Measurements from ENCODE around the gene ZBTB47.

The ZBTB47 gene

GRCh38 chr3:42673082-42673481 lies 19.6 kb downstream of the ZBTB47 start:
- Histone ChIP-seq H3K4me2 (no peak overlapping the region), H3K9ac (no peak overlapping the region), H3K4me1 (ENCODE audit: low read depth, poor library complexity, severe bottlenecking) (peaks cover 6% of the 10 kb centered on the region), H3K27ac (no peak overlapping the region), H3K4me3 (IDR thresholded peaks at IDR 0.05; ENCODE audit: insufficient read depth, low read depth, low read length) (no peak overlapping the region), H4K20me1 (ENCODE audit: insufficient read depth) (no peaks in the 10 kb centered on the region), H3K79me2 (ENCODE audit: insufficient read depth, low read depth) (no peaks in the 10 kb centered on the region), H3K27me3 (ENCODE audit: insufficient read depth, low read depth) (no peaks in the 10 kb centered on the region), H2AFZ (ENCODE audit: low read depth) (no peak overlapping the region), H3K36me3 (ENCODE audit: insufficient read depth) (no peaks in the 10 kb centered on the region)
- TF ChIP-seq, protein P1, sequence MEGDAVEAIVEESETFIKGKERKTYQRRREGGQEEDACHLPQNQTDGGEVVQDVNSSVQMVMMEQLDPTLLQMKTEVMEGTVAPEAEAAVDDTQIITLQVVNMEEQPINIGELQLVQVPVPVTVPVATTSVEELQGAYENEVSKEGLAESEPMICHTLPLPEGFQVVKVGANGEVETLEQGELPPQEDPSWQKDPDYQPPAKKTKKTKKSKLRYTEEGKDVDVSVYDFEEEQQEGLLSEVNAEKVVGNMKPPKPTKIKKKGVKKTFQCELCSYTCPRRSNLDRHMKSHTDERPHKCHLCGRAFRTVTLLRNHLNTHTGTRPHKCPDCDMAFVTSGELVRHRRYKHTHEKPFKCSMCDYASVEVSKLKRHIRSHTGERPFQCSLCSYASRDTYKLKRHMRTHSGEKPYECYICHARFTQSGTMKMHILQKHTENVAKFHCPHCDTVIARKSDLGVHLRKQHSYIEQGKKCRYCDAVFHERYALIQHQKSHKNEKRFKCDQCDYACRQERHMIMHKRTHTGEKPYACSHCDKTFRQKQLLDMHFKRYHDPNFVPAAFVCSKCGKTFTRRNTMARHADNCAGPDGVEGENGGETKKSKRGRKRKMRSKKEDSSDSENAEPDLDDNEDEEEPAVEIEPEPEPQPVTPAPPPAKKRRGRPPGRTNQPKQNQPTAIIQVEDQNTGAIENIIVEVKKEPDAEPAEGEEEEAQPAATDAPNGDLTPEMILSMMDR (conservative IDR thresholded peaks at IDR 0.05; ENCODE audit: low read depth, low read length) = no peak

DNA sequence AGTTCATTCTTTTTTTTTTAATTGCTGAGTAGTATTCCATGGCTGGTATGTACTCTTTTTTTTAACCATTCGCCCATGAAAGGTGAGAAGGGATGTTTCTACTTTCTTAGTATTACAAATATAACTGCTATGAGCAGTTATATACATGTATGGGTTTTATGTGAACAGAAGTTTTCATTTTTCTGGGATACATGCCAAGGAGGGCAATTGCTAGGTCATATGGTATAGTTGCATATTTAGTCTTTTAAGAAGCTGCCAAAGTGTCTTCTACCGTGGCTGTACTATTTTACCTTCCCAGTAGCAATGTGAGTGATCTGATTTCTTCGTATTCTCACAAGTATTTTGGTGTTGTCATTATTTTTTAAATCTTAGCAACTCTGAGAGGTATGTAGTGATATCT lies 20.6 kb downstream of the ZBTB47 start:
- H3K4me3 ChIP-seq (IDR thresholded peaks at IDR 0.05; ENCODE audit: insufficient read depth, low read depth, low read length) = no peak overlapping the region
- H4K20me1 ChIP-seq (ENCODE audit: insufficient read depth) = no peaks in the 10 kb centered on the region
- TF ChIP-seq, protein P1 (conservative IDR thresholded peaks at IDR 0.05; ENCODE audit: low read depth, low read length) = no peak
- no peak overlapping the region for H3K4me2 ChIP-seq
- no peaks in the 10 kb centered on the region for H3K27me3 ChIP-seq (ENCODE audit: insufficient read depth, low read depth)
- no peak overlapping the region for H3K27ac ChIP-seq
- H3K79me2 ChIP-seq (ENCODE audit: insufficient read depth, low read depth) = no peaks in the 10 kb centered on the region
- H3K4me1 ChIP-seq (ENCODE audit: low read depth, poor library complexity, severe bottlenecking) = peaks cover 17% of the 10 kb centered on the region
- H3K9ac ChIP-seq = no peak overlapping the region
- H3K36me3 ChIP-seq (ENCODE audit: insufficient read depth) = no peaks in the 10 kb centered on the region
- H2AFZ ChIP-seq (ENCODE audit: low read depth) = no peak overlapping the region

DNA sequence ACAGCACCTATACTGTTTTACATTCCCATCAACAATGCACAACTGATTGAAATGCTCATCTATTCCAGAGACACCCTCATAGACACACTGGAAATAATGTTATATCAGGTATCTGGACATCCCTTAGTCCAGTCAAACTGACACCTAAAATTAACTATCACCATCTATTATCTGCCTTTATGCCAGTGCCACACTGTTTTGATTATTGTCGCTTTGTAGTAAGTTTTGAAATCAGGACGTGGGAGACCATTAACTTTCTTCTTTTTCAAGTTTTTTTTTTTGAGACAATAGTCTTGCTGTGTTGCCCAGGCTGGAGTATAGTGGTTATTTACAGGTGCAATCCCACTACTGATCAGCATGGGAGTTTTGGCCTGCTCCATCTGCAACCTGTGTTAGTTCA lies 22.4 kb downstream of the ZBTB47 start:
- Histone ChIP-seq H3K4me1 (ENCODE audit: low read depth, poor library complexity, severe bottlenecking) (peaks cover 18% of the 10 kb centered on the region), H4K20me1 (ENCODE audit: insufficient read depth) (no peaks in the 10 kb centered on the region), H3K4me3 (IDR thresholded peaks at IDR 0.05; ENCODE audit: insufficient read depth, low read depth, low read length) (no peak overlapping the region), H2AFZ (ENCODE audit: low read depth) (no peak overlapping the region), H3K27me3 (ENCODE audit: insufficient read depth, low read depth) (no peaks in the 10 kb centered on the region), H3K36me3 (ENCODE audit: insufficient read depth) (no peaks in the 10 kb centered on the region), H3K27ac (no peak overlapping the region), H3K4me2 (no peak overlapping the region), H3K9ac (no peak overlapping the region), H3K79me2 (ENCODE audit: insufficient read depth, low read depth) (no peaks in the 10 kb centered on the region)
- TF ChIP-seq, protein P1 (conservative IDR thresholded peaks at IDR 0.05; ENCODE audit: low read depth, low read length) = no peak

DNA sequence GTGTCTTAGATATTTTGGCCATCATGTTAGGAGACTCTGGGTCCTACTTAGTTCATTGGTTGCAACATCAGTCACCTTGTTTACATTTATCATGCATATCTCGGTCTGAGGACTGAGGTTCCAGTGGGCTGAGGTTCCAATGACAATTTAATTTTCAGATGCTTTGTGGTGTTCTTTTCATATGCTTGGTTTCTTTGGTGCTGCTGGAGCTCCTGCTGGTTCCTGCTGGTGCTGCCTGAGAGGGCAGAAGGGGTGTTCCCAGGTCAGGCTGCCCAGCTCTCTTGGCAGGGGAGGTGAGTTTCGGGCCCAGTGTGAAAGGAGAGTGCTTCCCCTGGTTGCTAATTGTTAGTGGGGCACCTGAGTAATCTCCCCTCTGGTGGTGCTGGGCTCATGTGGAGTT lies 24.9 kb downstream of the ZBTB47 start:
- TF ChIP-seq, protein P1 (conservative IDR thresholded peaks at IDR 0.05; ENCODE audit: low read depth, low read length) = no peak
- Histone ChIP-seq H3K36me3 (ENCODE audit: insufficient read depth) (no peaks in the 10 kb centered on the region), H3K9ac (no peak overlapping the region), H4K20me1 (ENCODE audit: insufficient read depth) (no peaks in the 10 kb centered on the region), H3K4me1 (ENCODE audit: low read depth, poor library complexity, severe bottlenecking) (peaks cover 18% of the 10 kb centered on the region), H2AFZ (ENCODE audit: low read depth) (no peak overlapping the region), H3K4me3 (IDR thresholded peaks at IDR 0.05; ENCODE audit: insufficient read depth, low read depth, low read length) (no peak overlapping the region), H3K27ac (no peak overlapping the region; the same call in 1 of the 2 replicates), H3K4me2 (0 out of 2 replicates have a peak overlapping the region, but pooled peaks have one; percentile 33), H3K79me2 (ENCODE audit: insufficient read depth, low read depth) (no peaks in the 10 kb centered on the region), H3K27me3 (ENCODE audit: insufficient read depth, low read depth) (no peaks in the 10 kb centered on the region)
